Measurements from ENCODE around the gene KRTAP12-1.
"Not testable (repeated sequence)": the region's sequence is repeated elsewhere in the genome, so short reads cannot be mapped to it uniquely, and the experiment has no call there.

The KRTAP12-1 gene

DNA sequence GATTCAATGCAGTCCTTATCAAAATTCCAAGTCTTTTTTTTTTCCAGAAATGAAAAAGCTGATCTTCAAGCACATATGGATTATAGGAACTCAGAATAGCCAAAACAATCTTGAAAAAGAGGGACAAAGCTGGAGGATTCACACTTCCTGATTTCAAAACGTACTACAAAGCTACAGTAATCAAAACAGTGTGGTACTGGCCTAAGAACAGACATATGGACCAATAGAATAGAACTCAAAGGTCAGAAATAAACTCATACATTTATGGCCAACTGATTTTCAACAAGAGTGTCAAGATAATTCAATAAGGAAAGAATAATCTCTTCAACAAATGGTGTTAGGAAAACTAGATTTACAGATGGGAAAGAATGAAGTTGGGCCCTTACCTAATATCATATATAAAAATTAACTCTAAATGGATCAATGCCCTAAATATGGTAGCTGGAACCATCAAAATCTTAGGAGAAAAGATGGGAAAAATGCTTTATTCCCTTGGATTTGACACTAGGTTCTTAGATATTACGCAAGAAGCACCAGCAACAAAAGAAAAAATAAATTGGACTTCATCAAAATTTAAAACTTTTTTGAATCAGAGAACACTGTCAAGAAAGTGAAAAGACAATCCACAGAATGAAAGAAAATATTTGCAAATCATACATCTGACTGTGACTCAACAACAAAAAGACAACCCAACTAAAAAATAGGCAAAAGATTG, 11.0 kb upstream of the KRTAP12-1 start:
- no peaks in the 10 kb centered on the region for H3K79me2 ChIP-seq (ENCODE audit: insufficient read depth, low read length)
- H4K20me1 ChIP-seq (ENCODE audit: insufficient read depth, low read length, poor library complexity, severe bottlenecking) = no peaks in the 10 kb centered on the region
- H3F3A ChIP-seq (ENCODE audit: low read depth) = no peaks in the 10 kb centered on the region
- no peak overlapping the region for H2AFZ ChIP-seq (ENCODE audit: low read length)
- H3K4me1 ChIP-seq (ENCODE audit: insufficient read depth, low read length, poor library complexity, severe bottlenecking) = no peaks in the 10 kb centered on the region
- no peak for TF ChIP-seq EZH2phosphoT487 (IDR thresholded peaks at IDR 0.05; ENCODE audit: borderline replicate concordance)
- no peak for TF ChIP-seq CTCF (conservative IDR thresholded peaks at IDR 0.05; ENCODE audit: low read length)
- H3K9ac ChIP-seq (ENCODE audit: low read depth, low read length, poor library complexity, severe bottlenecking) = no peak overlapping the region
- no peaks in the 10 kb centered on the region for H3K27me3 ChIP-seq (ENCODE audit: insufficient read depth, low read length, poor library complexity, severe bottlenecking)
- no peaks in the 10 kb centered on the region for H3K36me3 ChIP-seq (ENCODE audit: insufficient read depth, low read length)
- H3K9me3 ChIP-seq (ENCODE audit: insufficient read depth, low read depth, low read length) = peaks cover 4% of the 10 kb centered on the region; the same call in 1 of the 2 replicates
- no peak overlapping the region for H3K4me2 ChIP-seq (ENCODE audit: low read depth, low read length, poor library complexity, severe bottlenecking)
- no peaks in the 10 kb centered on the region for H3K9me2 ChIP-seq (replicated peaks; ENCODE audit: low read depth, low read length)
- no peak overlapping the region for H3K4me3 ChIP-seq (ENCODE audit: low read length, poor library complexity, severe bottlenecking)

- no peaks in the 10 kb centered on the region for H3K4me1 ChIP-seq (ENCODE audit: insufficient read depth, low read length, poor library complexity, severe bottlenecking)
- no peaks in the 10 kb centered on the region for H3K36me3 ChIP-seq (ENCODE audit: insufficient read depth, low read length)
- H3K79me2 ChIP-seq (ENCODE audit: insufficient read depth, low read length) = no peaks in the 10 kb centered on the region
- H3K9me3 ChIP-seq (ENCODE audit: insufficient read depth, low read depth, low read length) = peaks cover 4% of the 10 kb centered on the region; the same call in 1 of the 2 replicates
- TF ChIP-seq EZH2phosphoT487 (IDR thresholded peaks at IDR 0.05; ENCODE audit: borderline replicate concordance) = no peak
- no peak for TF ChIP-seq CTCF (conservative IDR thresholded peaks at IDR 0.05; ENCODE audit: low read length)
- no peaks in the 10 kb centered on the region for H3F3A ChIP-seq (ENCODE audit: low read depth)
- no peaks in the 10 kb centered on the region for H3K9me2 ChIP-seq (replicated peaks; ENCODE audit: low read depth, low read length)
- H3K9ac ChIP-seq (ENCODE audit: low read depth, low read length, poor library complexity, severe bottlenecking) = no peak overlapping the region
- H4K20me1 ChIP-seq (ENCODE audit: insufficient read depth, low read length, poor library complexity, severe bottlenecking) = no peaks in the 10 kb centered on the region
- H3K27me3 ChIP-seq (ENCODE audit: insufficient read depth, low read length, poor library complexity, severe bottlenecking) = no peaks in the 10 kb centered on the region
- H2AFZ ChIP-seq (ENCODE audit: low read length) = no peak overlapping the region
- no peak overlapping the region for H3K4me2 ChIP-seq (ENCODE audit: low read depth, low read length, poor library complexity, severe bottlenecking)
- no peak overlapping the region for H3K4me3 ChIP-seq (ENCODE audit: low read length, poor library complexity, severe bottlenecking)
Measured at GRCh38 chr21:44691686-44692085, 9.7 kb upstream of the KRTAP12-1 start.

DNA sequence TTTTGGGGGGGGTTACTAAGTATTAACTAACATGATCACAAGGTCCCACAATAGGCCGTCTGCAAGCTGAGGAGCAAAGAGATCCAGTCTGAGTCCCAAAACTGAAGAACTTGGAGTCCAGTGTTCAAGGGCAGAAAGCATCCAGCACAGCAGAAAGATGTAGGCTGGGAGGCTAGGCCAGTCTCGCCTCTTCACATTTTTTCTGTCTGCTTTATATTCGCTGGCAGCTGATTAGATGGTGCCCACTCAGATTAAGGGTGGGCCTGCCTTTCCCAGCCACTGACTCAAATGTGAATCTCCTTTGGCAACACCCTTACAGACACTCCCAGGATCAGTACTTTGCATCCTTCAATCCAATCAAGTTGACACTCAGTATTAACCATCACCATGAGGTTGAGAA, 7.8 kb upstream of the KRTAP12-1 start:
- H3K79me2 ChIP-seq (ENCODE audit: insufficient read depth, low read length); H2AFZ ChIP-seq (ENCODE audit: low read length); H3K9me2 ChIP-seq (replicated peaks; ENCODE audit: low read depth, low read length); H3F3A ChIP-seq (ENCODE audit: low read depth); H3K4me2 ChIP-seq (ENCODE audit: low read depth, low read length, poor library complexity, severe bottlenecking); H3K4me3 ChIP-seq (ENCODE audit: low read length, poor library complexity, severe bottlenecking); H4K20me1 ChIP-seq (ENCODE audit: insufficient read depth, low read length, poor library complexity, severe bottlenecking); H3K9me3 ChIP-seq (ENCODE audit: insufficient read depth, low read depth, low read length); H3K9ac ChIP-seq (ENCODE audit: low read depth, low read length, poor library complexity, severe bottlenecking); H3K4me1 ChIP-seq (ENCODE audit: insufficient read depth, low read length, poor library complexity, severe bottlenecking); H3K27me3 ChIP-seq (ENCODE audit: insufficient read depth, low read length, poor library complexity, severe bottlenecking); H3K36me3 ChIP-seq (ENCODE audit: insufficient read depth, low read length): not testable (repeated sequence)

DNA sequence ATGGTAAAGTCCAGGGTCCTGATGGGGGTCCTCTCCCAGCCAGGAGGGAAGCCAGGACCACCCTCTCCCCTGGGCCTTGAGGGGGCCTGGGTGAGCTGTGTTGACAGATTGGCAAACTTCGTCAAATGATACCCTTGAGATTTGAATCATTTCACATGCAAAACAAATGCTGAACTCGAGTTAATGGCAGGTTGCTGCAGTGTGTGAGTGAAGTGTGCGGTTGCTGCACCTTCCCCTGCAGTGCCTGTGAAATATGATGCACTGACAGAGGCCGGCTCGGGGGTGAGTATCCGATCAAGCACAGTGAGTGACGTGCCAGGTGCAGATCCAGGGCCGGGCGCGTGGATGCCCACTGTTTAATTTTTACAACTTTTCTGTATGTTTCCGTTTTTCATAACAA, 5.7 kb upstream of the KRTAP12-1 start:
- TF ChIP-seq CTCF (conservative IDR thresholded peaks at IDR 0.05; ENCODE audit: low read length) (no peak), EZH2phosphoT487 (IDR thresholded peaks at IDR 0.05; ENCODE audit: borderline replicate concordance) (no peak)
- H3K4me3 ChIP-seq (ENCODE audit: low read length, poor library complexity, severe bottlenecking) = no peak overlapping the region
- H3K9me2 ChIP-seq (replicated peaks; ENCODE audit: low read depth, low read length) = no peaks in the 10 kb centered on the region
- H2AFZ ChIP-seq (ENCODE audit: low read length) = no peak overlapping the region
- H3K9ac ChIP-seq (ENCODE audit: low read depth, low read length, poor library complexity, severe bottlenecking) = no peak overlapping the region
- H3K4me2 ChIP-seq (ENCODE audit: low read depth, low read length, poor library complexity, severe bottlenecking) = no peak overlapping the region
- no peaks in the 10 kb centered on the region for H3K79me2 ChIP-seq (ENCODE audit: insufficient read depth, low read length)
- H3K36me3 ChIP-seq (ENCODE audit: insufficient read depth, low read length) = no peaks in the 10 kb centered on the region
- H3K9me3 ChIP-seq (ENCODE audit: insufficient read depth, low read depth, low read length) = peaks cover 4% of the 10 kb centered on the region; the same call in 1 of the 2 replicates
- H3F3A ChIP-seq (ENCODE audit: low read depth) = no peaks in the 10 kb centered on the region
- no peaks in the 10 kb centered on the region for H3K27me3 ChIP-seq (ENCODE audit: insufficient read depth, low read length, poor library complexity, severe bottlenecking)
- no peaks in the 10 kb centered on the region for H4K20me1 ChIP-seq (ENCODE audit: insufficient read depth, low read length, poor library complexity, severe bottlenecking)
- H3K4me1 ChIP-seq (ENCODE audit: insufficient read depth, low read length, poor library complexity, severe bottlenecking) = no peaks in the 10 kb centered on the region
